DMS153 treated with DMSO at 0.1 percent for 48 hours (cell line): Measurements from ENCODE around the gene PCDHGA11.
"Not testable (repeated sequence)": the region's sequence is repeated elsewhere in the genome, so short reads cannot be mapped to it uniquely, and the experiment has no call there.

ENCODE experiments used
- DNase-seq: peaks from one replicate; lab custom pipeline; 2025; ENCODE audit not compliant: unreplicated experiment; lab: John Stamatoyannopoulos, UW

Gene PCDHGA11

GRCh38 chr5:141430332-141431113, 9.7 kb downstream of the PCDHGA11 start, which contains the start of gene PCDHGA12:
Gene PCDHGA12, plus strand, starts transcription at chr5:141430507. Its CDS starts 253 bp downstream, at chr5:141430760.
- DNase-seq, result no peak

GRCh38 chr5:141431286-141431685, 10.4 kb downstream of the PCDHGA11 start:
- DNase-seq, result no peak

GRCh38 chr5:141432308-141432707, 11.5 kb downstream of the PCDHGA11 start:
- not testable (repeated sequence) for DNase-seq

- DNase-seq, result not testable (repeated sequence)
Observed at GRCh38 chr5:141432726-141433125, 11.9 kb downstream of the PCDHGA11 start.

- DNase-seq, result no peak
Observed at GRCh38 chr5:141434006-141434405, 13.2 kb downstream of the PCDHGA11 start.

GRCh38 chr5:141437221-141437620, 16.4 kb downstream of the PCDHGA11 start:
- no peak for DNase-seq

GRCh38 chr5:141439411-141440141, 18.7 kb downstream of the PCDHGA11 start:
- DNase-seq, result no peak

- DNase-seq, result no peak
Observed at GRCh38 chr5:141440341-141440740, 19.5 kb downstream of the PCDHGA11 start.

- DNase-seq, result no peak
Observed at GRCh38 chr5:141441571-141442170, 20.8 kb downstream of the PCDHGA11 start.

- no peak for DNase-seq
Observed at GRCh38 chr5:141465351-141465750, 44.5 kb downstream of the PCDHGA11 start.
